ENCODE results near the gene CCL13.

CCL13 gene

GRCh38 chr17:34364751-34365150, 8.5 kb downstream of the CCL13 start:
- no peak for DNase-seq

GRCh38 chr17:34365340-34365739, 9.1 kb downstream of the CCL13 start:
- DNase-seq, result no peak

GRCh38 chr17:34366010-34366409, 9.7 kb downstream of the CCL13 start:
- no peak for DNase-seq

- no peak for DNase-seq
Observed at GRCh38 chr17:34366529-34367107, 10.3 kb downstream of the CCL13 start.

- no peak for DNase-seq
Observed at GRCh38 chr17:34367486-34368195, 11.4 kb downstream of the CCL13 start.

GRCh38 chr17:34368196-34368945, 12.1 kb downstream of the CCL13 start:
- DNase-seq, result no peak

- DNase-seq, result no peak
Observed at GRCh38 chr17:34368946-34369500, 12.7 kb downstream of the CCL13 start.

GRCh38 chr17:34369571-34369970, 13.3 kb downstream of the CCL13 start:
- DNase-seq, result no peak

- DNase-seq, result no peak
Observed at GRCh38 chr17:34370376-34370996, 14.2 kb downstream of the CCL13 start.

- DNase-seq, result no peak
Observed at GRCh38 chr17:34370997-34371395, 14.7 kb downstream of the CCL13 start.

GRCh38 chr17:34371405-34372100, 15.3 kb downstream of the CCL13 start:
- no peak for DNase-seq

GRCh38 chr17:34374457-34374856, 18.2 kb downstream of the CCL13 start:
- no peak for DNase-seq

GRCh38 chr17:34375426-34375997, 19.2 kb downstream of the CCL13 start:
- DNase-seq, result no peak

- no peak for DNase-seq
Observed at GRCh38 chr17:34377078-34377823, 21.0 kb downstream of the CCL13 start.

GRCh38 chr17:34378664-34379101, 22.4 kb downstream of the CCL13 start:
- no peak for DNase-seq

- DNase-seq, result no peak
Observed at GRCh38 chr17:34379868-34380267, 23.6 kb downstream of the CCL13 start.

- no peak for DNase-seq
Observed at GRCh38 chr17:34382621-34383124, 26.4 kb downstream of the CCL13 start.

GRCh38 chr17:34383216-34383615, 26.9 kb downstream of the CCL13 start:
- no peak for DNase-seq

GRCh38 chr17:34384271-34384670, 28.0 kb downstream of the CCL13 start:
- DNase-seq, result no peak

- DNase-seq, result no peak
Observed at GRCh38 chr17:34384822-34385605, 28.7 kb downstream of the CCL13 start.

- no peak for DNase-seq
Observed at GRCh38 chr17:34386343-34386696, 30.0 kb downstream of the CCL13 start.

All from activated naive CD4-positive, alpha-beta T cell (primary cell).